ENCODE results near the gene OR6Q1.

The OR6Q1 gene

GRCh38 chr11:58003591-58003990 lies 27.2 kb upstream of the OR6Q1 start:
- H3K4me3 ChIP-seq (replicated peaks in 1 of 2; ENCODE audit: low read depth in 2 of 2, low read length in 2 of 2): no peak overlapping the region
- no peak for TF ChIP-seq CTCF (IDR thresholded peaks at IDR 0.05; ENCODE audit: low read depth, low read length)
- no peak for DNase-seq (ENCODE audit: low read depth in 2 of 2)

GRCh38 chr11:58004664-58005063 lies 26.1 kb upstream of the OR6Q1 start:
- peak; percentile 37 to 76 for DNase-seq (ENCODE audit: low read depth in 2 of 2)
- no peak overlapping the region for H3K4me3 ChIP-seq (replicated peaks in 1 of 2; ENCODE audit: low read depth in 2 of 2, low read length in 2 of 2)
- no peak for TF ChIP-seq CTCF (IDR thresholded peaks at IDR 0.05; ENCODE audit: low read depth, low read length)

- peak; percentile 6 to 78 for DNase-seq (ENCODE audit: low read depth in 2 of 2)
These were observed 23.8 kb upstream of the OR6Q1 start for GRCh38 chr11:58006940-58007339.

GRCh38 chr11:58011771-58012170 lies 19.0 kb upstream of the OR6Q1 start:
- TF ChIP-seq CTCF (IDR thresholded peaks at IDR 0.05; ENCODE audit: low read depth, low read length): no peak
- no peak for DNase-seq (ENCODE audit: low read depth in 2 of 2)
- H3K4me3 ChIP-seq (replicated peaks in 1 of 2; ENCODE audit: low read depth in 2 of 2, low read length in 2 of 2): no peak overlapping the region

More at GRCh38 chr11:58006940-58007339, 23.8 kb upstream of the OR6Q1 start:
- H3K4me3 ChIP-seq (replicated peaks in 1 of 2; ENCODE audit: low read depth in 2 of 2, low read length in 2 of 2): no peak overlapping the region
- no peak for TF ChIP-seq CTCF (IDR thresholded peaks at IDR 0.05; ENCODE audit: low read depth, low read length)

GRCh38 chr11:58023435-58023931 lies 7.3 kb upstream of the OR6Q1 start, which contains the start of gene OR9Q1:
Gene OR9Q1, plus strand, starts transcription at chr11:58023881. Its CDS starts 155,564 bp downstream, at chr11:58179445.
- H3K4me3 ChIP-seq (replicated peaks in 1 of 2; ENCODE audit: low read depth in 2 of 2, low read length in 2 of 2): no peak within 1 kb of the TSS
- no peak for DNase-seq (ENCODE audit: low read depth in 2 of 2)
- TF ChIP-seq CTCF (IDR thresholded peaks at IDR 0.05; ENCODE audit: low read depth, low read length): no peak

- H3K4me3 ChIP-seq (replicated peaks in 1 of 2; ENCODE audit: low read depth in 2 of 2, low read length in 2 of 2): no peak overlapping the region
- peak; percentile 45 to 61 for DNase-seq (ENCODE audit: low read depth in 2 of 2)
- TF ChIP-seq CTCF (IDR thresholded peaks at IDR 0.05; ENCODE audit: low read depth, low read length): no peak
These were observed 6.1 kb upstream of the OR6Q1 start for GRCh38 chr11:58024601-58025091.

GRCh38 chr11:58027341-58027740 lies 3.4 kb upstream of the OR6Q1 start:
- peak; percentile 14 to 56 for DNase-seq (ENCODE audit: low read depth in 2 of 2)
- no peak overlapping the region for H3K4me3 ChIP-seq (replicated peaks in 1 of 2; ENCODE audit: low read depth in 2 of 2, low read length in 2 of 2)
- TF ChIP-seq CTCF (IDR thresholded peaks at IDR 0.05; ENCODE audit: low read depth, low read length): no peak
